Glutamatergic neuron (in vitro differentiated cells): ENCODE data around the gene FIBCD1. TPM values are rescaled to one million over a fixed set of nuclear protein-coding genes. Genes with fewer than 3 reads are reported as not detected.

Experiments used
- DNase-seq: peaks from one replicate; pipeline ENCODE4 v3.0.0; 2022
- H3K27ac Mint-ChIP-seq: one replicate; pipeline ENCODE4 v1.8.0; 2020; ENCODE audit warnings: mild to moderate bottlenecking, mixed read lengths, inconsistent platforms; ENCODE audit not compliant: unreplicated experiment
- H3K27me3 Mint-ChIP-seq: one replicate; pipeline ENCODE4 v1.8.0; 2020; ENCODE audit warnings: mild to moderate bottlenecking, moderate library complexity, mixed read lengths, inconsistent platforms; ENCODE audit not compliant: unreplicated experiment
- H3K36me3 Mint-ChIP-seq: one replicate; pipeline ENCODE4 v1.8.0; 2020; ENCODE audit warnings: mild to moderate bottlenecking, mixed read lengths, inconsistent platforms; ENCODE audit not compliant: unreplicated experiment
- H3K4me1 Mint-ChIP-seq: one replicate; pipeline ENCODE4 v1.8.0; 2020; ENCODE audit warnings: mild to moderate bottlenecking, low read depth, mixed read lengths, inconsistent platforms; ENCODE audit not compliant: unreplicated experiment
- H3K4me3 Mint-ChIP-seq: one replicate; pipeline ENCODE4 v1.8.0; 2020; ENCODE audit warnings: mild to moderate bottlenecking, mixed read lengths, inconsistent platforms; ENCODE audit not compliant: unreplicated experiment
- H3K9me3 Mint-ChIP-seq: one replicate; pipeline ENCODE4 v1.8.0; 2020; ENCODE audit warnings: mild to moderate bottlenecking, moderate library complexity, mixed read lengths, inconsistent platforms; ENCODE audit not compliant: unreplicated experiment
- CTCF ChIP-seq: fragments of 200-600 bp; sonication (generic); IDR thresholded peaks from one replicate; pipeline ENCODE4 v1.5.0; 2021; ENCODE audit not compliant: partially characterized antibody, unreplicated experiment
- total RNA-seq: library from RNA; stranded (reverse); fragmentation: NEBNext Ultra II Directional; extraction: Animal tissue kit (Norgen Biotek cat#: 25700); gene quantifications from one replicate; pipeline ENCODE4 v1.2.1, GENCODE V29; 2021; ENCODE audit not compliant: unreplicated experiment

Gene FIBCD1
- total RNA-seq, 1 donor from 2014 or later: not detected

- peak; percentile 85 for DNase-seq
- H3K4me3 Mint-ChIP-seq: no peak overlapping the region
- H3K36me3 Mint-ChIP-seq: no peaks in the 10 kb centered on the region
- peak overlapping the region; percentile 60 for H3K27ac Mint-ChIP-seq
- peak; percentile 93 for TF ChIP-seq CTCF
- peaks cover 25% of the 10 kb centered on the region for H3K4me1 Mint-ChIP-seq
- H3K27me3 Mint-ChIP-seq: peaks cover 4% of the 10 kb centered on the region
- H3K9me3 Mint-ChIP-seq: peaks cover 2% of the 10 kb centered on the region
Observed at GRCh38 chr9:130866474-130866965, 72.5 kb downstream of the FIBCD1 start.

- TF ChIP-seq CTCF: no peak
- DNase-seq: no peak
- Mint-ChIP-seq H3K4me1 (peaks cover 26% of the 10 kb centered on the region), H3K27me3 (peaks cover 4% of the 10 kb centered on the region), H3K36me3 (no peaks in the 10 kb centered on the region), H3K9me3 (peaks cover 2% of the 10 kb centered on the region), H3K27ac (no peak overlapping the region), H3K4me3 (no peak overlapping the region)
Observed at GRCh38 chr9:130865921-130866320, 73.1 kb downstream of the FIBCD1 start.

GRCh38 chr9:130864541-130864940 is 74.5 kb downstream of the FIBCD1 start:
- TF ChIP-seq CTCF: no peak
- no peak for DNase-seq
- Mint-ChIP-seq H3K4me3 (no peak overlapping the region), H3K9me3 (peaks cover 4% of the 10 kb centered on the region), H3K27ac (no peak overlapping the region), H3K4me1 (peaks cover 30% of the 10 kb centered on the region), H3K27me3 (peaks cover 4% of the 10 kb centered on the region), H3K36me3 (no peaks in the 10 kb centered on the region)

GRCh38 chr9:130862747-130863146 is 76.3 kb downstream of the FIBCD1 start:
- no peak for DNase-seq
- Mint-ChIP-seq H3K4me1 (peaks cover 44% of the 10 kb centered on the region), H3K36me3 (no peaks in the 10 kb centered on the region), H3K27ac (peak overlapping the region; percentile 26), H3K27me3 (peaks cover 11% of the 10 kb centered on the region), H3K4me3 (no peak overlapping the region), H3K9me3 (peaks cover 10% of the 10 kb centered on the region)
- no peak for TF ChIP-seq CTCF

GRCh38 chr9:130862217-130862616 is 76.8 kb downstream of the FIBCD1 start:
- no peak overlapping the region for H3K4me3 Mint-ChIP-seq
- no peaks in the 10 kb centered on the region for H3K36me3 Mint-ChIP-seq
- no peak overlapping the region for H3K27ac Mint-ChIP-seq
- DNase-seq: no peak
- peaks cover 49% of the 10 kb centered on the region for H3K4me1 Mint-ChIP-seq
- peaks cover 9% of the 10 kb centered on the region for H3K27me3 Mint-ChIP-seq
- peaks cover 10% of the 10 kb centered on the region for H3K9me3 Mint-ChIP-seq
- TF ChIP-seq CTCF: no peak
